COR-L47 (cell line): ENCODE results near the gene THAP12.
A peak's percentile ranks its signal among the peaks of the same experiment; 100 is the strongest.
"Not testable (repeated sequence)": the region's sequence is repeated elsewhere in the genome, so short reads cannot be mapped to it uniquely, and the experiment has no call there.

Experiments used
- DNase-seq: peaks from one replicate; lab custom pipeline; 2025; lab: John Stamatoyannopoulos, UW

THAP12 gene, protein sequence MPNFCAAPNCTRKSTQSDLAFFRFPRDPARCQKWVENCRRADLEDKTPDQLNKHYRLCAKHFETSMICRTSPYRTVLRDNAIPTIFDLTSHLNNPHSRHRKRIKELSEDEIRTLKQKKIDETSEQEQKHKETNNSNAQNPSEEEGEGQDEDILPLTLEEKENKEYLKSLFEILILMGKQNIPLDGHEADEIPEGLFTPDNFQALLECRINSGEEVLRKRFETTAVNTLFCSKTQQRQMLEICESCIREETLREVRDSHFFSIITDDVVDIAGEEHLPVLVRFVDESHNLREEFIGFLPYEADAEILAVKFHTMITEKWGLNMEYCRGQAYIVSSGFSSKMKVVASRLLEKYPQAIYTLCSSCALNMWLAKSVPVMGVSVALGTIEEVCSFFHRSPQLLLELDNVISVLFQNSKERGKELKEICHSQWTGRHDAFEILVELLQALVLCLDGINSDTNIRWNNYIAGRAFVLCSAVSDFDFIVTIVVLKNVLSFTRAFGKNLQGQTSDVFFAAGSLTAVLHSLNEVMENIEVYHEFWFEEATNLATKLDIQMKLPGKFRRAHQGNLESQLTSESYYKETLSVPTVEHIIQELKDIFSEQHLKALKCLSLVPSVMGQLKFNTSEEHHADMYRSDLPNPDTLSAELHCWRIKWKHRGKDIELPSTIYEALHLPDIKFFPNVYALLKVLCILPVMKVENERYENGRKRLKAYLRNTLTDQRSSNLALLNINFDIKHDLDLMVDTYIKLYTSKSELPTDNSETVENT

DNA sequence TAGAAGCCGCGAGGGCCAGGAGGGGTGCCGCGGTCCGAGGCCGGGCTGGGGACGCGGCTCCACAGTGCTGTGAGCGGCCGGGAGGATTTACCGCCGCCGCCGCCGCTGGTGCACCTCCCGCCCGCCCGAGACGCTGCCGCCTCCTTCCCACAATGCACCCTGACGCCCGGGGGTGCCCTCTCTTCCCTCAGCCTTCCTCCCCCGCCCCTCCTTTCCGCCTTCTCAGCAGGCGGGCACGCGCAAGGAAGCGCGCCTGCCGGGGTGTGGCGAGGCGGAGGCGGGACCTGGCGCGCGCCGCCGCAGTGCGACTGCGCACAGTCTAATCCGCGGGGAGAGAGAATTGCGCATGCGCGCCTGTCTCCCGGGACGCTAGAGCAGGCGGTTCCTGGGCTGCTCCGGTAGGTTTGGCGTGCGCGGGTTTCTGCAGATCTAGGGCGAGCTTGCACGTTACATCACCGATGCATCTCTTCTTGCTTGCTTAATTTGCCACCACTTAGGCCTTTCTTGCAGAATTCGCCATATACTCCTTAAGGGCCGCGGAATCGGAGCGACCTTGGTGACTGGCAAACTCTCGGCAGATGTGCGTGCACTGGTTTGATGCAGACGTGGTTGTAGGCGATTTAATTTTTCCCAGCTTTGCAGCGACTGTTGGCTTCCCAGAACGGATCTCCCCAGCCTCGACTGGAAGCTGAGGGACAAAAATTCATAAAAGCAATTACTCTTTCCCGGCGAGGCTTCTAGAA lies at the start of gene THAP12, which contains the start of gene GVQW3:
Gene THAP12, minus strand, starts transcription at position 156 of the 743 bp plus-strand sequence. CDS start 296 bp downstream, outside the sequence.
Gene GVQW3, plus strand, starts transcription at position 347 of the 743 bp plus-strand sequence. CDS start 506 bp downstream, outside the sequence.
- peak; percentile 95 for DNase-seq

DNA sequence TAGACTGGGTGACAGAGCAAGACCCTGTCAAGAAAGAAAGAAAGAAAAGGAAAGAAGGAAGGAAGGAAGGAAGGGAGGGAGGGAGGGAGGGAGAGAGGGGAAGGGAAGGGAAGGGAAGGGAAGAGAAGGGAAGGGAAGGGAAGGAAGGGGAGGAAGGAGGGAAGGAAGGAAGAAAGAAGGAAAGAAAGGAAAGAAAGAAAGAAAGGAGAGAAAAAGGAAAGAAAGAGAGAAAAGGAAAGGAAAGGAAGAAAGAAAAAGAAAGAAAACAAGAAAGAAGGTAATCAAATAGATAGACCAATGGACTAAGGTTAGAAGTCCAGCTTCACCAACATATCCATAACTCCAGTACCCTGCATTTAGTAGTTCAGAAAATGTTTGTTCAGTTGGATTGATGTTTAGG lies 45.7 kb upstream of the THAP12 start:
- DNase-seq = no peak

DNA sequence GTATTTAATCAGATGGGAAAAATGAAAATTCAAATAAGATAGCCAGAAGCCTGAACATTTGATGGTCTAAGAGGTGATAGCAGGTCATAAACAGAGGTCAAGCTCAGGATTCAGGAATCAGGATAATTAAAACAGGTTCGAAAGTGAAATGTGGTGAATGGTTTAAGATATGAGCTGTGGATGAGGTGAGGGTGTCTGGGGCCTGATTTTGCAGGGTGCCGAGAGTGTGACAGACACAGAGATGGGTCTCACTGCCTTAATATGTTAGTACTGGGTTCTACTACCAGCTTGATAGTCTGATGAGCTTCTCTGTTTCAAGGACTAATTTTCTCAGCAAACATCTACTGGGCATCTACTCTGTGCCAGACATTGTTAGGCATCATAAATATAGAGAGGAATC lies 44.0 kb upstream of the THAP12 start:
- no peak for DNase-seq

DNA sequence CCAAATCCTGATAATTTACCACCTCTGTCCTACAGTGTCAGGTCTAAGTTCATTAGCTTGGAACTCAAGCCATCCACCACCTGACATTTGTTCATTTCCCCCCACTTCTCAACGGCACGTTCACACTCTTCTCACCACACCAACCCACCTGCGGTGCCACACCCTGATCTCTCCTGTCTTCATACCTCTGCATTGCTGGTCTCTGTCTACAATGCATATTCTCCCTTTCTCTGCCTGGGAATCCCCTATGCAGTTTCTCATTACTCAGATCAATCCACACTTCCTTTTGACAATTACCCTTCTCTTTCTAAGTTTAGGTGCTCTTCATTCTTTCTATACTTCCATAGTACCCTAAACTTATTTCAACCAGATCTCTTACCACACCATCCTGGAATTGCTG lies 43.4 kb upstream of the THAP12 start:
- DNase-seq = no peak

DNA sequence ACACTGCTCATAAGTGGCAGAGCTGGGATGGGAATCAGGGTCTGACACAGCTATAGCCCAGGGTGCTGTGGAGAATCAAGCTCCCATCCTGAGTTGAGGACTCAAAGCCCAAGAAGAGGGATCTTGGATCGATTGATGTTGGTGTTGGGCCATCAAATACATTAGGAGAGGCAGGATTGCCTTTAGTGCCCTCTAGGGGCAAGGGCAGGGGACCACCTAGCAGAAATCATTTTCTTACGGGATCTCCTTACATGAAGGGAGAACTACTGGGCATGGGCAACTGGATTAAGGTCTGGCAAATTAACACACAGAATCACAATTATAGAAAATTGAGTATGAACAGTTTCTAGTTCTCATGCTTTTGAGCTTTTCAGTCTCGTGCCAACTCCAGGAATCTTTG lies 39.0 kb upstream of the THAP12 start:
- DNase-seq = no peak

DNA sequence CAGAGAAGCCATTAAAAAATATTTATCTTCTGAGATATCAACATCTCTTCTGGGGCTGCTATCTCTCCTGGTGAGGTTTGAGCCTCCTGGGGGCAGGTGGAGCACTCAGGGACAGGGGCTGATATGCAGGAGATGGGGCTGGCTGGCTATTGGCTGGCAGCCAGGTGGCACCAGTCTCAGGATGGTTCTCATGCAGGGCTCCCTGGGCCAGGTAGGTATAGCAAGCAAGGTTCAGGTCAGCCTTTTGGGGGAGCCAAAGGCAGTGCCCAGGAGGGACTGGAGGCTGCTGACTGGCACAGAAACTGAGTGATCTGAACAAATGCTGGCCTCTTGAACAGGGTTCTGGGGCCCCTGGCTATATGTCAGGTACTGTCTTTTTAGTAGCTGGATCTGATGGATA lies 34.1 kb upstream of the THAP12 start:
- no peak for DNase-seq

DNA sequence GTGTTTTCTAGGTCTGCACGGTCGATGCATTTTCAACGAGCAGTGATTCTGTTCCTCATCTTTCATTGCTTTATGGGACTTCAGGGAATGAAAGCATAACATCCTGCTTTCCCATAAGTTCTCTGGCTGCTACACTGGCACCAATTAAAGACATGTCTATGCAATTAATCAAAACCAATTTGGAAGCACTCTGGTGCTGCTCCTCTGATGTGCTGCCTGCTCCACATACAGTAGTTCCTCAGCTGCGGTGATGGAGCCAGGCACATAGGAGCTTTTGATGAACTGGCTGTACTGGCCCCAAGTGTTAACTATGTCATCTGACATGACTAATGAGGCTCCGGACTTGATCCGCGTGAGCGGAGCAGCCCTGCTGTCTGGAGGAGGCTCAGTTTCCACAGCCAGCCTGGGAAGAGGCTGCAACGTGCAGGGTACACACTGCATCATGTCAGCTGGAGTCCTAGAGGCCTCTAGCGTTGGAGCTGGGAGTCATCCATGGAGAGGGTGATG lies 30.0 kb upstream of the THAP12 start:
- DNase-seq = no peak

DNA sequence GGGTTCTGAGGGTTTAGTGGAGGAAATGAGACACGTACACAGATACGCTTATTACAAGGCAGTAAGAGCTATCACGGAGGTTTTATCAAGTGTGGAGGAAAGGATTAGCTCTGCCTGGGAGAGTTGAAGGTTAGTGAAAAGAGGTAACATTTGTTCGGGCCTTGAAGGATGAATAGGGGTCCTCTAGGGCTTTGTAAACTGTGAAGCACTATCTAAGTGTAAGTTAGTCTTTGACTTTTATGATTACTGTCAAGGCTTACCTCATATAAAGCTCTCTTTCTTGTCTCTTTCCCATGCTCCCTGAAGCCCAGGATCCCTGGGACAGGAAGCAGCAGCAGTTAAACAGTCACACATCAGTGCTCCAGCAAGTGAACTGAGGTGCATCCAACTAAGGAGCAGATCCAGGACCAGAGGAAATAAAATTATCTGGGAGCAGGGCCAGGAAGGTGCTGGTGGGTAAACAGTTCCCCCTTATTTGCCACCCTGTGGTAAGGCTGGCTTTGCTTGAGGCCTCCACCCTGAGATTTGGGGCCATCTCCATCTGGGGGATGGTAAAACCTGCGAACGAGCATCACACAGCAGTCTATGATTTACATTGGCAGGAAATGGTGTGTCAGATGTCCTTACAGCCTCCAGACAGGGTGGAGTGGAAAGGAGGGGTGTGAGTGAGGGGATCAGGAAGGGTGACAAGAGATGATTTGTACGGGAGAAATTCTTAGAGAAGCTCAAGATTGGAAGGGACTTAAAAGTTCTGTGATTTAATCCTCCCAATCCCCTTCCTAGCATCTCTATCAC lies 27.4 kb upstream of the THAP12 start:
- no peak for DNase-seq

DNA sequence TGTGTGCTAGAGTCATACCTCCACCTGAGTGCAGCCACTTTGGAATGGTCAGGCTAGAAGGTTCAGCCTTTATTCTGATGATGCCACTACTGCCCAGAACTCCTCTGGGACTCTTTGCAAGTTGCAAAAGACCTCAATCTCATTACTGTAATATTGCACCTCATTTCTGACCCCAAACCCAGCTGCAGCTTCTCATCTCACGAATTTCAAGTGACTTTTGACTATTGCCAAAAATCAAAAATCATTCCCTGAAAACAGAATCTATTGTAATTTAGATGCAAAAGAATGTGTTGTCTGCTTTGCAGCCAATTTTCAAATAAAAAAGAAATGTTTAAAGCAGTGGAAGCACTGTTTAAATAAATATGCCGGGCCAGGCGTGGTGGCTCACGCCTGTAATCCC lies 25.4 kb upstream of the THAP12 start:
- no peak for DNase-seq

DNA sequence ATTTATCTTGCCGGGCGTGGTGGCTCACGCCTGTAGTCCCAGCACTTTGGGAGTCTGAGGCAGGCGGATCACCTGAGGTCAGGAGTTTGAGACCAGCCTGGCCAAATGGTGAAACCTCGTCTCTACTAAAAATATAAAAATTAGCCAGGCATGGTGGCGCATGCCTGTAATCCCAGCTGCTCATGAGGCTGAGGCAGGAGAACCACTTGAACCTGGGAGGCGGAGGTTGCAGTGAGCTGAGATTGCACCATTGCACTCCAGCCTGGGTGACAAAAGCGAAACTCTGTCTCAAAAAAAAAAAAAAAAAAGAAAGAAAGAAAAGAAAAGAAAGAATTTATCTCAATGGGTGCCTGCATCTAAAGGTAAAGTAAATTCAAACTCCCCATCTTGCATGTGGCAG lies 20.6 kb upstream of the THAP12 start:
- DNase-seq = not testable (repeated sequence)

DNA sequence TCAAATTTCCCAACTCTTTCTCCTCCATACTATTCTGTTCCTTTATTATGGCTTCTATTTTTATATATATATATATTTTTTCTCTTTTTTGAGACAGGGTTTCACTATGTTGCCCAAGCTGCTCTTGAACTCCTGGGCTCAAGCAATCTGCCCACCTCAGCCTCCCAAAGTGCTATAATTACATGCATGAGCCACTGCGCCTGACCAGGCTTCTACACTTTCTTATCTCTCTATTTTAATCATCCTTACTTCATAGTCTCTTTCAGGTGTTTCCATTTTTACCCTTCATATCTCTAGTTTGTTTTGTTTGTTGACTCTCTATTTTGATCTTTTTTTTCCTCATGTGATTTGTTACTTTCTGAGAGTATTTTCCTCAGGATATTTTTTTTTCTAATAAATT lies 20.0 kb upstream of the THAP12 start:
- no peak for DNase-seq

DNA sequence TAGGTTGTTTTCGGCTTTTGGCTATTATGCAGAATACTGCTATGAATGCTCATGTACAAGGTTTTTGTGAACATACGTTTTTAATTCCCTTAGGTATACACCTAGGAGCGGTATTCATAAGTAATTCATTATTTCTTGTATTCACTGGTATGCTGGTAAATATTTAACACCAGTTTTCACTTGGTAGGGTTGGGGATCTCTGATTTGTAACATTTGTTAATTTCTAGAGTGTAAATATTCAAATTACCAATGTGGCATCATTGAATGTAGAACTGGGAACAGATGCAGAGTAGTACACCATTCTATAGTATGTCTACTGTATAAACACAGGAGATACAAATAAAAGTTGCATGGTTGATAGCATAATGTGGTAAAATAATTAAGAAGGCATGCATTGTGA lies 16.5 kb upstream of the THAP12 start:
- DNase-seq = no peak

DNA sequence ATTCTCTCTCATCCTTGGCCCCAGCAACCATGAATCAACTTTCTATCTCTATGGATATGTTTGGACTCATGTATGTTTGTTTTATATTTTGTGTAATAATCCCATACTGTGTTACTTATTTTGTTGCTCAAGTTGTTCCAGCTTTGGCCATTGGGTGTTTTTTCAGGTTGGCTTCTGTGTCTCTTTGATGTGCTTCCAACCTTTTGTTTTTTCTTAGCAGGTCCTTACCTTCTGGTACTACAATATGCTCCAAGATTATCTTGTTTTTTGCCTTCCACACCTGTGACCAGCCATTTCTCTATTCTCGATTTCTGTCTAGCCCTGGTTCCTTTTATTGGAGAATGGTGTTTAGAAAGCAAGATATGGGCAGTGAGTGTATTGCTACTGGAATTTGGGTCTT lies 14.4 kb upstream of the THAP12 start:
- no peak for DNase-seq

DNA sequence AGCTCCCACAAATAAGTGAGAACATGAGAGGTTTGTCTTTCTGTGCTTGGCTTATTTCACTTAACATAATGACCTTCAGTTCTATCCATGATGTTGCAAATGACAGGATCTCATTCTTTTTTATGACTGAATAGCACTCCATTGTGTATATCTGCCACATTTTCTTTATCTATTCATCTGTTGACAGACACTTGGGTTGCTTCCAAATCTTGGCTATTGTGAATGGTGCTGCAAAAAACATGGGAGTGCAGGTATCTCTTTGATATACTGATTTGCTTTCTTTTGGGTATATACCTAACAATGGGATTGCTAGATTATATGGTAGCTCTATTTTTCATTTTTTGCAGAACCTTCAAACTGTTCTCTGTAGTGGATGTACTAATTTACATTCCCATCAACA lies 13.5 kb upstream of the THAP12 start:
- no peak for DNase-seq

DNA sequence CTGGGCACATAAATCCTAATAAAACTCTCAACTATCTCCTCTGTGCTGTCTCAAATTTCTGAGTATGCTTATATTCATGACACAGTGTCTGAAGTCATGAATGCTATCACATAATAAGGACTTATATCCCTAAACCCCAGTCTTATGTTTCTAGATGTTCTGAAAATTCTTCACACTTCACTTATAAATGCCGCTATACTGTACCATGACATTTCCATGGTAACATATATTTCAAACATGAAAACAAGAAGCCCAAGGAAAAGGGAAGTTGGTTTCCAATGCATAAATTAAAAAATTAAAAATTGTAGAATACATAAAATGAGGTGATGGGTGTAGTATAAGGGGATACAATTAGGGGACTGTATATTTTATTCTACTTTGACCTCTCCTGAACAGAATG lies 11.9 kb upstream of the THAP12 start:
- no peak for DNase-seq

DNA sequence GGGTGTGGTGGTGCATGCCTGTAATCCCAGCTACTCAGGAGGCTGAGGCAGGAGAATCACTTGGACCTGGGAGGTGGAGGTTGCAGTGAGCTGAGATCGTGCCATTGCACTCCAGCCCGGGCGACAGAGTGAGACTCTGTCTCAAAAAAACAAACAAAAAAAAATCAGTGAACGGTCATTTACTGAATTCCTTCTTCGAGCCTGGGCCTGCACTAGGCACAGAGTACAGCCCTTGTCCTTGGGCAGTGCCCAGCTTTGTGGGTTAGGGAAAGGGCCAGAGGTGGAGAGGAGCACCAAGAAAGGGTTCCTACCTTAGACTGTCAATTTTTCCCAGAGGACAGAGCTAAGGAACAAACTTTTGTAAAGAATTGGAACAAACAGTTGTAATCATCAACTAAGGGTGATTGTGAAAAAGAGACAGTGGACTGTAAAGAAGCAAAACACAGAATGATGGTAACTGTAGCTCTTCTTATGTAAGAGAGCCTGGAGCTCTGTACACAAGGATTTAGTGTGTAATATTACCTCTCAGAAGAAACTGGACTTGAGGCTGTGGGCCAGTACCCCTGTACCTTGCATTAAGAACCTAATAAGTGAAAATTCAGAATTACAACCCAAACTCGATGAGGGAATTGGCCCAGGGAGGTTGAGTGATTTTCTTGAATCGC lies 11.0 kb upstream of the THAP12 start:
- no peak for DNase-seq

DNA sequence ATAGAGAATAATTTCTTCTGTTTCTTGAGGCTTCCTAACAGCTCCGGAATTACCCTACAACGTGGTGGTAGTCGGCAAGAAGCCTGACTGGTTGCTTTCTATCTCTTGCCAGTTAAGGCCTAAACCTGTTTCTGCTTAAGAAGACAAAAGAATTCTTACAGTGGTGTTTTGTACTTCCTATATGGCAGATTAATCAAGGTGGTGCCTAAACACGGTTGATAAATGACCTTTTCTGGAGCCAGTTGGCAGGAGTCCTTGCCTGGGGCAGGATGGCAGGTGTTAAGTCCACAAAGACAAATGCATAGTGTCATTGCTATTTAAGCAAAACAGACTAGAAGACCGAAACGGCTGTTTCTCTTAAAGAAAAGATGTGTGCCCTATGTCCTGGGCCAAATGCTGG lies 10.1 kb upstream of the THAP12 start:
- peak; percentile 46 for DNase-seq

DNA sequence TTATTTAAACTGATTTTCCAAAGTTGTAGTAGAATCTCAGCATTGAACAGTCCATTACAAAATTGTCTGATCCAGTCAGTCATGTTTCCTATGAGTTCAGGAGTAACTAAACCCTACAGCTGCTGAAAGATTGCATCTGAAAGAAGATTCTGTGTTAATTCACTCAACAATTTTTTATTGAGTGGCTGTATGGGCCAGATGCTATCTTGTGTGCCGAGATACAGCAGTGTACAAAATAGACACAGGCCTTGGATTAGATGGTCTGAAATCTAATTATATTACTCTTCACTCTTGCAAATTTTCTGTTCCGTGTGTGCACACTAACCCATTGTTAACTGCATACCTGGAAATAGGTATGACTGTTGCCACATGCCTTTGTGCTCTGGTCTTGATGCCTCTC lies 7.5 kb upstream of the THAP12 start:
- no peak for DNase-seq

DNA sequence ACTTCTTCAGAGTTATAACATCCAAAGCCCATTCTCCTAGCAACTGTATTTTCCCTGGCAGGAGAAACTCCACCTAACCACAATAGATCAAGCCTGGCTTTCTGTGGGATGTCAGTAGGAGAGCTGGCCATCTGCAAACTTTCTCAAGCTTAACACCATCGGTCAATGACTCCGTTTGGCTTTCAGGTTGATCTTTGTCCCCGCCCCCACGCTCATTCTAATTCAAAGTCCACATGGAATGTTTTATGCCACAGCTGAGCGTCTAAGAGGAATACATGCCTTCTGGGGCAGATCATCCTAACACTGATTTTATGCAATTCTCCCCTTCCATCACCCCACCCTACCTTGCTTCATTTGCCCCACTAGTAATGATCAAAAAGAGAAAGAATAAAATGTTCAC lies 5.0 kb upstream of the THAP12 start:
- no peak for DNase-seq

DNA sequence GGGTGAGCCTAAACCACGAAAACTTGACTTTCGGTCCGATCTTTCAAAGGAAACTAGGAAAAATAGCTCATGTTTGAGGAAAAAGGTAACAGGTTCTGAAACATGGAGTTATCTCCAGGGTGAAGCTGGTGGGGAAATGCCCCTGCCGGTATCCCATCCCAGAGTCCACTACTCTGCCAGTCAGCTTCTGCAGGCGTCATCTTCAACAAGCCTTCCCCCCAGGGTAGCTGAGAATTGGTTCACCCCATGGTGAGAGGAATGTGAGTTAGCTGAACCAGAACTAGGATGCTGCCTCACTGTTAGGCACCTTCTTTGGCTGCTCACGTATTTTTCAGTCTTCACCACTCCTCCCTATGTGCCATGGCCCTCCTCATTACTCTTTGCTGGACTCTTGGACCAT lies 1.3 kb upstream of the THAP12 start:
- no peak for DNase-seq
